GM21423 (cell line): Measurements from ENCODE around the gene AGK.

Experiments used
- ATAC-seq: cut with Tn5 transposase; IDR thresholded peaks from one replicate; pipeline ENCODE4 v1.9.1; 2021; ENCODE audit warnings: mild to moderate bottlenecking, moderate library complexity; ENCODE audit not compliant: unreplicated experiment

The AGK gene

DNA sequence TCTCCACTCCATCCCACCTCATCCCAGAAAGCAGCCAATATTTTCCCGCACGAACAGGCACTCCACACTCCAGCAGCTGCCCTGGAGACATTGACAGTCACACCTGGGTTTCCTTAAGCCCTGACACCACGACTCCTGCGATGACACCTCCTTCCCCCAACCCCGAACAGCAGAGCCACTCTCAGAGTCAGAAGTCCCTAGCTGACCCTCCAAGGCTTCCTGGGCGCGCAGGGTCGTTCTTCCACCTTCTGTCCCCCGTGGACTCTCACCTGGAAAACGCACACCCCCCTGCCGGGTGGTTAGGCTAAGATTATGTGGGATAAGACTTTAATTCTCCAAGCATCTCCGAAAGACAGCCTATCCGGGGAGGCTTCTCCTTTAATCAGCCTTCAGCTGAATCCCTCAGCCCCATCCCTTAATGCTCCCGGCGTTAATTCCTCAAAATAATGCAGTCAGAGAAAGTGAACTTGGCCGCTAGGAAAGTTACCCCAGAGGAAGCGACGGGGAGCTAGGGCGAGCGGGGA, 149.7 kb downstream of the AGK start:
- no peak for ATAC-seq

DNA sequence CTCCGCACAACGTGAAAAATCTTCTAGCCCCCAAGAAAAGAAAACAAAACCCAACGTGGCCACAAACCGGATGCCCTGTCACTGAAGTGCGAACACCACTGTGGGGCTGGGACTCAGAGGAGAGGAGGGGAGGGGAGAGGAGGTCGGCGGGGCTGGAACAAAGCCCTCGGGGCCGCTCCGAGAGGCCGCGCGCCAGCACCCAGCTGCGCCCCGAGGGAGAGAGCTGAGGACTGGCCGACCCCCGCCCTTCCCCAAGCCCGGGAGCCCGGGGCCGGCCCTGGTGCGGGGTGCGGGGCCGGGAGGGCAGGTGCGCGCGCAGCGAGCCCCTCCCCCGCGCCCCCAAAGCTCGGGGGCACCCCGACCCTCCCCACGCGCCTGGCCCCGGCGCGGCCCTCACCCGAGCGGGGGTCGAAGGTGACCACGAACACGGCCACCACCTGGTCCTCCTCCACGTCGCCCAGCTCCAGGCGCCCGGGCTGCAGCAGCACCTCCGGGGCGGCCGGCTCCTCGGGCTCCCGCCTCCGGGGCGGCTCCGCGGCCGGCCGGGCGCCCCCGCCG, 150.4 kb downstream of the AGK start:
- peak; percentile 84 for ATAC-seq

DNA sequence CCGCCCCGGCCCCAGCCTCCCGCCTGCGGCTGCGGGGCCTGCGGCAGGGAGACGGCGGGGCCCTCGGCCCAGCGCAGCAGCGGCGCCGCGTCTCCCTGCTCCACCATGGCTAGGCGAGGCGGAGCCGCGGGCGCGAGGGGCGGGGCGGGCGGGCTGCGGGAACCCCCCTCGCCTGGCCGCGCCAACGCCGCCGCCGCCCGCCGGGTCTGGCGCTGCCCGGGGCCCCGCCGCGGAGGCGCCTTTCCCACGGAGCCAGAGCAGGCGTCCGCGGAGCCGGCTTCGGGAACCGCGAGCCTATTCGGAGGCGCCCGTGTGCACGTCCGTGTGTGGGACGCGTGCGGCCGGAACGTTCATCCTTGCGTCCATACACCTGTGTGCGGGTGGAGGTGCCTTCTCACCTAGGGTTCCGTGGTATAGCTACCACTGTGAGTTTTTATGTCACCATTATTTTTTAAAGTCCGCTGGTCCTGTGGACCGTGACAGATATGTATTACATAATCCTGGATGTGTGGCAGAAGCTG, 150.9 kb downstream of the AGK start, which contains the start of gene DENND11:
TSS of gene DENND11 (minus strand) at position 120 of the 521 bp plus-strand sequence. CDS start at position 107, 13 bp downstream.
- peak; percentile 69 for ATAC-seq

DNA sequence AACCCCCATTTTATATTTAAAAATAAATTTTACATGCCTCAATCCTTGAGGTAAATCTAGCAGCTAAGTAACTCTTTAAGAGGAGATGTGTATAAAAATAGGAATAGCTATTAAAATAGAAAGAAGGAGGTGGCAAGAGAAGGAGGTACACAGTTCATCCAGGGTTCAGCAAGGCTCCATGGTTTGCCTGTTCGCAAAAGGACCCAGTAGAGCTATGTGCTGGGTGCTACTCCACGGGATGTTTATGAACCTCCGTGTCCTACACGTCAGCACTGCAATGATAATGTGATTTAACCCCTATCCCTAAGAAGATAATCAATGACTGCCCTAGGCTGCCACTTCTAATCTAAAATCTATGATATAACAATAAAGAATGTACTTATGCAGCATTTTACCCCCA, 151.7 kb downstream of the AGK start:
- no peak for ATAC-seq

DNA sequence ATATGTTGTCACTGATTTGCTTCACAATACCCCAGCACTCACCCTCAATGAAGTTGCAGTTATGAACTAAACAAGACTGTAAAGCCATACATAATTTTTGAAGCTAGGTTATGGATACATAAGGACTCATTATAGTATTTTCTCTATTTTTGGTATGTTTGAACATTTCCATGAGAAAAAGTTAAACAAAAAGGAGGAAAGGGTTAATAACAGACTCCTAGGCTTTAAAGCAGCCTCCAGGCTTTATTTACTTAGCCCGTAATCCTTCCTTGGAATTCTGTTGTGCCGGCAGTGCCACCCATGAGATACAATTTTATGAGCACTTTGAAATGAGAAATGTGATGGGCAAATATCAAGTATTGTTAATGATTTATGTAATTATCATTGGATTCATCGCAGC, 152.9 kb downstream of the AGK start:
- no peak for ATAC-seq

DNA sequence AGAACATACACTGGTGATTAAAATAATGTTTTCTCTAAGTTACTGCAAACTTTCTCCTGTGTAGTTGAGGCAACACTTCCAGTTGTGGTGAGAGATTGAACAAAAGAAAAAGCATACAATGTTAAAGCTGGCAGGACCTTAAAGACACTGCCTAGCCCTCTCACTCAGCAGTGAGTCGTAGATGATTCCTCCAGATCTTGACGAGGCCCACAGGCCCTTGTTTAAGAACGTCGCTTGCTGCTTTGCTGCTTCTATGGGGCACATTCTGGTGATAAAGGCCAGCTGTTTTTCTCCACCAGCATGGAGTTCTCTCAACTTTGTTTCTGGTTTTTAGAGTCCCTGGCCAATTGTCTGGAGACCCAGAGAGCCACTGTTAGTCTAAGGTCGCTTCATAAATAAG, 153.5 kb downstream of the AGK start:
- no peak for ATAC-seq
